GM12878 (cell line): ENCODE results near the gene SFR1. TPM values are rescaled to one million over a fixed set of nuclear protein-coding genes. Genes with fewer than 3 reads are reported as not detected.

Experiments used
- ATAC-seq: fragments of 200-7000 bp; cut with Tn5 transposase; 3 replicates; pipeline ENCODE4 v1.9.1; 2020; ENCODE audit warnings: mild to moderate bottlenecking, moderate library complexity
- BruUV-seq: library from RNA; stranded (reverse); fragments of 400-500 nt; replicated peaks from 2 replicates; lab custom pipeline; 2021; lab: Mats Ljungman, UMichigan
- CTCF ChIA-PET: fragments of 300-600 bp; sonication (Branson Sonifier 250); formaldehyde crosslinking; extraction: SDS; loops from one replicate; lab custom pipeline; 2021; ENCODE audit warnings: inconsistent platforms; lab: Yijun Ruan, JAX
- POLR2A ChIA-PET: fragments of 350-600 bp; formaldehyde crosslinking; extraction: SDS; loops from one replicate; lab custom pipeline; 2021; ENCODE audit warnings: inconsistent platforms; lab: Charles Lee
- RAD21 ChIA-PET: fragments of 300-600 bp; sonication (Branson Sonifier 250); formaldehyde crosslinking; loops from one replicate; lab custom pipeline; 2023; ENCODE audit warnings: antibody characterized with exemption; ENCODE audit not compliant: unreplicated experiment; lab: Charles Lee
- SMC1A ChIA-PET: fragments of 300-600 bp; sonication (Branson Sonifier 250); formaldehyde crosslinking; loops from one replicate; lab custom pipeline; 2023; ENCODE audit not compliant: unreplicated experiment, uncharacterized antibody; lab: Charles Lee
- DNase-seq: peaks from one replicate; pipeline ENCODE4 v3.0.0-alpha.2; 2011; ENCODE audit warnings: low read depth, low spot score
- FAIRE-seq: peaks from 3 replicates; lab custom pipeline; 2011; peaks lifted over from hg19 to GRCh38; lab: Jason Lieb, UNC
- H2AFZ ChIP-seq: 2 replicates; pipeline ENCODE4 v1.6.0; 2011; ENCODE audit warnings: low read depth, low read length, control low read depth; ENCODE audit not compliant: control insufficient read depth
- H3K27ac ChIP-seq: 2 replicates; pipeline ENCODE4 v1.5.1; 2011; ENCODE audit warnings: control low read depth; ENCODE audit not compliant: control insufficient read depth, insufficient read depth
- H3K27me3 ChIP-seq, 2 experiments: replicated peaks in 1 of 2; 2 replicates each; pipeline versions ENCODE4 v1.6.0 to v1.6.1; 2011; ENCODE audit warnings: low read length in 1 of 2; ENCODE audit not compliant: control insufficient read depth in 2 of 2, insufficient read depth in 2 of 2
- H3K36me3 ChIP-seq, 2 experiments: 2 replicates each; pipeline ENCODE4 v1.5.1; 2011; ENCODE audit warnings: low read length in 1 of 2; ENCODE audit not compliant: control insufficient read depth in 2 of 2, insufficient read depth in 2 of 2
- H3K4me1 ChIP-seq: 2 replicates; pipeline ENCODE4 v1.6.1; 2011; ENCODE audit warnings: mild to moderate bottlenecking, low read length, moderate library complexity, mixed read lengths; ENCODE audit not compliant: control insufficient read depth, insufficient read depth
- H3K4me2 ChIP-seq: 2 replicates; pipeline ENCODE4 v1.6.0; 2011; ENCODE audit warnings: control low read depth; ENCODE audit not compliant: control insufficient read depth, insufficient read depth
- H3K4me3 ChIP-seq: fragments of 200-600 bp; sonication (generic); 2 replicates; pipeline ENCODE4 v1.5.1; 2016
- H3K79me2 ChIP-seq: 2 replicates; pipeline ENCODE4 v1.6.0; 2011; ENCODE audit warnings: low read length; ENCODE audit not compliant: control insufficient read depth, insufficient read depth
- H3K9ac ChIP-seq: 2 replicates; pipeline ENCODE4 v1.8.0; 2011; ENCODE audit warnings: low read length, control low read depth, mixed read lengths; ENCODE audit not compliant: control insufficient read depth, insufficient read depth
- H3K9me3 ChIP-seq: replicated peaks from 3 replicates; pipeline ENCODE4 v1.5.1; 2011; ENCODE audit warnings: mild to moderate bottlenecking, low read length; ENCODE audit not compliant: control insufficient read depth, insufficient read depth
- H4K20me1 ChIP-seq: 2 replicates; pipeline ENCODE4 v1.6.0; 2011; ENCODE audit not compliant: control insufficient read depth, insufficient read depth
- NBN ChIP-seq: fragments of 450-650 bp; IDR thresholded peaks from 2 replicates; pipeline ENCODE4 v1.6.1; 2016
- PRDM15 ChIP-seq: fragments of 450-650 bp; formaldehyde crosslinking; IDR thresholded peaks from 2 replicates; pipeline ENCODE4 v1.4.0; 2020; ENCODE audit warnings: mild to moderate bottlenecking, moderate library complexity
- RUNX3 ChIP-seq: IDR thresholded peaks from 2 replicates; pipeline ENCODE4 v1.6.1; 2012; ENCODE audit warnings: low read length, inconsistent platforms
- SIN3A ChIP-seq: IDR thresholded peaks from 2 replicates; pipeline ENCODE4 v1.6.1; 2012; ENCODE audit warnings: low read depth, low read length, improper control_type of control experiment
- WGBS: methylation state at CpG from one replicate; pipeline ENCODE4 v1.1.6; 2016; ENCODE audit warnings: low lambda C conversion rate; ENCODE audit not compliant: insufficient replicate concordance, insufficient coverage; ENCODE audit errors: missing lambda C conversion rate; 5-methylcytosine and 5-hydroxymethylcytosine counted together
- in situ Hi-C: fragments of 300-500 bp; cut with MboI; formaldehyde crosslinking; loops from 9 replicates; pipeline ENCODE4 v1.14.3; 2018; ENCODE audit warnings: mixed read lengths
- intact Hi-C: fragments of 100-400 bp; cut with micrococcal nuclease; formaldehyde crosslinking; loops from one replicate; pipeline ENCODE4 v1.14.2; 2022; ENCODE audit not compliant: unreplicated experiment
- polyA plus RNA-seq, 11 experiments: library from polyadenylated mRNA; depleted of rRNA in 4 of 11; unstranded in 6 of 11; stranded (reverse) in 5 of 11; fragments of >200 nt; fragmentation: Nextera tagmentation in 4 of 11; fragmentation: Illumina TruSeq in 1 of 11; extraction: Ambion mirVana in 4 of 11; extraction: Trizol in 1 of 11; gene quantifications; 1 replicate in 1 of 11; 2 replicates in 10 of 11; pipeline versions ENCODE4 v1.2.1 to v1.2.3, GENCODE V29; 2011 to 2016; ENCODE audit warnings: inconsistent platforms in 2 of 11, missing spikeins in 2 of 11, low read depth in 1 of 11
- total RNA-seq, 4 experiments: library from RNA; depleted of rRNA in 3 of 4; stranded (reverse); fragments of >200 nt in 3 of 4; fragmentation: Illumina TruSeq in 1 of 4; extraction: Trizol in 1 of 4; gene quantifications; 2 replicates each; pipeline versions ENCODE4 v1.2.1 to v1.2.3, GENCODE V29; 2013 to 2021

SFR1 gene
- total and polyA plus RNA-seq, 10 of the 15 experiments (the other 5 are each of a cell fraction or from before 2014, with no cell fraction given), result 6.9 to 31.5 (median 14.9) TPM

- ChIA-PET RAD21 (no interaction called here), SMC1A (interaction anchor here (0.9 to 1.6 kb wide), 2 partner anchors 12 to 114 kb away, joined by 3 to 4 read pairs; no protein-coding TSS in a partner anchor), POLR2A (no interaction called here), CTCF (no interaction called here)
- WGBS, result 48% methylated on average over 2 of the region's 2 CpGs
- intact Hi-C loops, result no loop called here
- ATAC-seq (no peak), DNase-seq (no peak), FAIRE-seq (no peak)
- no peaks in the 10 kb centered on the region for H3K27me3 ChIP-seq
- no peak overlapping the region for H3K27ac ChIP-seq
- no peaks in the 10 kb centered on the region for H4K20me1 ChIP-seq
- H3K36me3 ChIP-seq, result no peaks in the 10 kb centered on the region
- no peaks in the 10 kb centered on the region for H3K79me2 ChIP-seq
- H3K9me3 ChIP-seq, result no peaks in the 10 kb centered on the region; the same call in 1 of the 3 replicates
- TF ChIP-seq SIN3A, result no peak
- TF ChIP-seq RUNX3, result no peak
- no peak for TF ChIP-seq PRDM15 (CRISPR knock-in tag)
- no peak for TF ChIP-seq NBN
- H3K4me1 ChIP-seq, result no peaks in the 10 kb centered on the region
- in situ Hi-C loops, result no loop called here
- H2AFZ ChIP-seq, result no peak overlapping the region
- BruUV-seq, result no TSS peak
- no peak overlapping the region for H3K9ac ChIP-seq
- no peak overlapping the region for H3K4me2 ChIP-seq
- no peak overlapping the region for H3K4me3 ChIP-seq
Observed at GRCh38 chr10:104096692-104097091, 25.3 kb upstream of the SFR1 start.
